ENCODE measurements around the gene UNC5CL.

GRCh38 chr6:40996591-40997233, 42.3 kb downstream of the UNC5CL start:
- no peak for TF ChIP-seq EZH2phosphoT487 (IDR thresholded peaks at IDR 0.05; ENCODE audit: borderline replicate concordance, low read depth, low read length)
- no peak for TF ChIP-seq CTCF (conservative IDR thresholded peaks at IDR 0.05; ENCODE audit: low read length)

Measured in OCI-LY7 (cell line).